Stimulated activated CD8-positive, alpha-beta memory T cell treated with anti-CD3 and anti-CD28 coated beads, Interleukin-4, amount 100 ng/mL, for 48 hours (primary cell): ENCODE measurements around the gene AGO4.
"Not testable (repeated sequence)": the region's sequence is repeated elsewhere in the genome, so short reads cannot be mapped to it uniquely, and the experiment has no call there.

Experiments used
- DNase-seq: peaks from one replicate; pipeline ENCODE4 v3.0.0-alpha.2; 2020

Gene AGO4

GRCh38 chr1:35812754-35813153, 4.9 kb downstream of the AGO4 start:
- DNase-seq, result not testable (repeated sequence)

- no peak for DNase-seq
These were observed 17.4 kb downstream of the AGO4 start for GRCh38 chr1:35825255-35825654.

GRCh38 chr1:35832276-35832905, 24.6 kb downstream of the AGO4 start:
- no peak for DNase-seq

DNA sequence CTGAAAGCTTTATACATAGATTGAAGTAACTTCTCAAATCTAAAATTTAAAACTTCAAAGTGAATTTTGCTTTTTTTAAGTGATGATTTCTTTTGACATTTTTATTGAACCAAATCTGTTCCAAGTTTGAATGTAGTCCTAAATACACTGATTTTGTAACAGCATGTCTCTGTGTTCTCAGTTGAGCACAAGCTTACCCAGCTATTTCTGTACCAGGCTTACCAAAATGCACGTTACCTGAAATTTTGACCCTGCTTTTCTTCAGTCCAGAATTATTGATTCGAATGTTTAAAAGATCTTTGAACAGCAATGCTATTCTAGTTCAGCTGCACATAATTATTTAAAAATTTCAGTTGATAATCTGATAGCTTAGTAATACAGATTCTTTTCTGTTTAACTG, 25.6 kb downstream of the AGO4 start:
- no peak for DNase-seq

DNA sequence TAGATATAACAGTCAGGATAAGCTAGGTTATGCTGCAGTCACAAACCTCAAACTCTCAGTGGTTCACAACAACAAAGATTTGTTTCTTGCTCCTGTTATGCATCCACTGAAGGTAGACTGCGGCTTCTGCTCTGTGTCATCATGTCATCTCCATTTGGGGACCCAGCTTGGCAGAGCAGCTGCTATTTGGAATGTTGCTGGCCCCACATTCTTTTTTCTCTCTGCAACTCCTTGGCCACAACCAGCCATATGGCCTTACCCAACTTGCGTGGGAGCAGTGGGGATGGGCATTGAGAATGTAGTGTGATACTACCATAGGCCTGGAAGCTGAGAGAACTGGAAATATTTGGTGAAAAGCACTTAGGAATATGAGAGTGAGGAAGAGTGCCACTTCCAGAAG, 26.4 kb downstream of the AGO4 start:
- DNase-seq, result no peak

- DNase-seq, result no peak
These were observed 27.6 kb downstream of the AGO4 start for GRCh38 chr1:35835398-35835797.

GRCh38 chr1:35836734-35837133, 28.9 kb downstream of the AGO4 start:
- no peak for DNase-seq

DNA sequence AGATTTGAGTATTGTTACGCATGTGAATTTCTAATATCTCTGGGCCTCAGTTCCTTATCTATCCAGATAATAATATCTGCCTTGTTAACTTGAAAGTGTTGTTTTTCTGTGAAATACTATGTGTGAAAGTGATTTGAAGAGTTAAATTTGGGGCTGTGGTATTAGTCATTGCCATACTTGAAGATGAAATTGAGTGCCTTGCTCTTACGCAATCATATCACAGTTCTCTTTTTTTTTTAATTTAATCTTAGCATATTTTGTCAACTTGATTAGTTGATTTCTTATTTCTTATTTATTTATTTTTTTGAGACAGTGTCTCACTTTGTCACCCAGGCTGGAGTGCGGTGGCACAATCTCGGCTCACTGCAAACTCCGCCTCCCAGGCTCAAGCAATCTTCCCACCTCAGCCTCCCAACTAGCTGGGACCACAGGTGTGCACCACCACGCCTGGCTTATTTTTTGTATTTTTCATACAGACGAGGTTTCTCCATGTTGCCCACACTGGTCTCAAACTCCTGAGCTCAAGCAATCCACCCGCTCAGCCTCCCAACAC, 31.0 kb downstream of the AGO4 start:
- no peak for DNase-seq

- DNase-seq, result no peak
These were observed 37.0 kb downstream of the AGO4 start for GRCh38 chr1:35844826-35845225.

DNA sequence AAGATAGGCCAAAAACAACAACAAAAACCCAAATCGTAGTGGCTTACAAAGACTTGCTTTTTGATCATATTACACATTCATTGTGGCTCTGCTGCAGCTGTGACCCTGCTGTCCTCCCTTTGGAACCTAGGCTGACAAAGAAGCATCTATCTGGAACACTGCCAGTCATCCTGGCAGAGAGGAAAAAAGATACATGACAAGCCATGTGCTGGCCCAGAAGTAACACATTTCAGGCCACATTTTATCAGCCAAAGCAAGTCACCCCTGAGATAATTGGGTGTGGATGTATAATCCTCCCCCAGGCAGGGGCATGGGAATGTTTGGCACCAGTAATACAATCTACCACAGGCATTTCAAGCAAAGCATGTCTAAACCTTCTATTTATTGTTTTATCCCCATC, 38.0 kb downstream of the AGO4 start:
- DNase-seq, result no peak

GRCh38 chr1:35847935-35848565, 40.2 kb downstream of the AGO4 start:
- no peak for DNase-seq

DNA sequence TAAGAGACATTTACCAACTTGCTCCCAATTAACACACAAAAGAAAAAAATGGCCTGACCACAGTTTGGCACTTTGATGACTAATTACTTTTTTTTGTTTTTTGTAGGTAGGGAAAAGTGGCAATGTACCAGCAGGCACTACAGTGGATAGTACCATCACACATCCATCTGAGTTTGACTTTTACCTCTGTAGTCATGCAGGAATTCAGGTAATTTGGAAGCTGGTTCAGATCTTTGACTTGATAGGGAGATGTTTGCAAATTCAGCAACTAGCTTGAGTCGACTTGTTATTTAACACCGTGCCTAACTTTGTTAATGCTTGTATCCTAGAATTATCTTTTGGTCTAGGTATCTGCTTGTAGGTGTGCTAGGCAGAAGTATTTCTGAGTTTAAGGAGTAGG, 42.2 kb downstream of the AGO4 start:
- no peak for DNase-seq

- DNase-seq, result no peak
These were observed 42.9 kb downstream of the AGO4 start for GRCh38 chr1:35850716-35851115.

- no peak for DNase-seq
These were observed 43.5 kb downstream of the AGO4 start for GRCh38 chr1:35851132-35851869.

GRCh38 chr1:35852241-35852640, 44.4 kb downstream of the AGO4 start:
- DNase-seq, result no peak

DNA sequence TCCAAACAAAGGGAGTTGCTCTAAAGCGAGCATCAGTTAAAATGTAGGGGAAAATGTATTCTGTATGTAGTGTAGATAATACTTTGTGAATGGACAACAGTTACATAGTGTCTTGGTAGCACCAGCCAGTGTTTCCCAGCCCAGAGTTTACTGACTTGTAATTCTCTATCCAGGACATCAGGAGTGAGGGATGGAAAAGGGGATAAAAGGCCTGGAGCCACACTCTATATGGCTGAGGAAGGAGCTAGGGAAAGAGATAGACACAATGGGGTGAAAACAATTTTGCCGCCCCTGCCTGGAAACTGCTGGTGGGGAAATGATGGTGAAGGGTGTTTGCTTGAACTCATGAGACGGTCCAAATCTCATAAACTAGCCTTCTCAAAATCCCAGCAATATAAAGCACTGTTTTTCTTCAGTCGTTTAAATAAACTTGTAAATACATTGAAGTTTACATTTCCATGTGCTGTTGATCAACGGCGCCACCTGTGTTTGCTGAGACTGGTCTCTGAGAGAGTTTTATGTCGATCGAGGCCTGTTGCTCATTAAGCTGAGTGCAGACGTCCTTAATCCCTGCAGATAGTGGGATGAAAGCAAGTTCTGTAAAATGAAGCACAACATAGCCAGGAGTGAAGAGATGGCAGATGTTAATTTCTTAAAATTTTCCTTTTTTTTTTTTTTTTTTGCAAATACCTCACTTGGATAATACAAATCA, 47.3 kb downstream of the AGO4 start:
- no peak for DNase-seq

DNA sequence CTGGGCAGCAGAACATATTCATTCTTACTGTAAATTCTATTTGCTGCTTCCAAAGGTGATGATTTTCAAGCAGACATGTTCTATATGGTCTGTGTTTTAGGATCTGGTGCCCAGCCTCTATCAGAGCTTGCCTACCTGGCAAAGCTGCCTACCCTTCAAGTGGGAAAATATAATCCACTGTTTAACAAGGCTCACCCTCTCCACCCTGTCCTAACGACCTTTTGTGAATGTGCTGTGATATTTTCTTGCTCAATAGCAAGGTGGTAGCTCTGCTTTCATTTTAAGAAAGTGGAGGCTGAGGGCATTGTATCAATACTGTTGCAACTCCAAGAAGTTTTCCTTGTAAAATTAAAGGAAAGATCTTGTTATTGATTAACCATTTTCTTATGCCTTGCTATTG, 49.1 kb downstream of the AGO4 start:
- DNase-seq, result no peak

DNA sequence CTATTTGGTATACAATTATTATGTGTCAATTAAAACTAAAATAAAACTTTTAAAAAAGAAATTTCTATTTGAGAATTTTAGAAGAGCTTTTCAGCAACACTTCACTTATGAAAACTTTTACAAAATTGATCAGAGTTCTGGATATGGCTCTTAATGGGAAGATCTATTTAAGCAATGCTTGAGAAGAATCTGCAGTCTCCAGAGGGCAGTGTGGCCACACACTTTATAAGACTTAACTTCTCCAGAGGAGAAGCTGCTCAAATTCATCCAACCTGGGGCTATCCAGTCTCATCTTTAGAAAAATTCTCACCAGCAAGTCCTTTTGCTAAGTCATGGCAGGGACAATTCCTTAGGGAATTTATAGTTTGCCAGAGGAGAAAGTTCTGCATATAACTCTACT, 50.0 kb downstream of the AGO4 start:
- no peak for DNase-seq

- no peak for DNase-seq
These were observed 52.9 kb downstream of the AGO4 start for GRCh38 chr1:35860696-35861095.

GRCh38 chr1:35863136-35863535, 55.3 kb downstream of the AGO4 start:
- no peak for DNase-seq

DNA sequence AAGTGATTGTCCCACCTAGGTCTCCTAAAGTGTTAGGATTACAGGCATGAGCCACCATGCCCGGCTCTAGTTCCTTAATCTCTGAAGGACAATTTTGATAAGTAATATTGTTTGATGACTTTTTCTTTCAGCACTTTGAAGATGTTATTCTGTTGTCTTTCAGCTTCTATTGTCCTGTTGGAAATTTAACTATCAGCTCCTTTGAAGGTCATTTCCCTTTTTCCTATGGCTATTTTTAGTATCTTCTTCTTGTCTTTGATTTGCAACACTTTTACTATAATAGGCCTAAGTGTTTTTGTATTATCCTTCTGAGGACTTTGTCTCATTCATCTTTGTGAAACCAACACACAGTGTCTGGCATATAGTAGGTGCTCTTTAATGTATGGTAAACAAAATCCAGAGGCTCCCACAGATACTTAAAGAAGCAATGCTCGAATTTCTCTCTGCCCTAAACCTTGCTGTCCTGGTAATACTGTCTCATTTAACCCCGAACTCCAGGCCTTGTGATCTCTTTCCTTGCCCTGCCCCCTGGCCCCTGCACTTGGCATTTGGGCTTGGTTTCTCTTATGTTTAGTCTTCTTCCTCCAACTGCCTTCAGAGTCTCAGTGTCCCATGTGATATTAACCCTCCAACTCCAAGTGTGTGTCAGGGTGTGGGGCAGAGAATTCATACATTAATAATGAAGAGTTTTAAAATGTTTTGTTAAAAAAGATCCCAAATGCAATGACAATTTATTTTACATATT, 56.2 kb downstream of the AGO4 start:
- DNase-seq, result no peak

DNA sequence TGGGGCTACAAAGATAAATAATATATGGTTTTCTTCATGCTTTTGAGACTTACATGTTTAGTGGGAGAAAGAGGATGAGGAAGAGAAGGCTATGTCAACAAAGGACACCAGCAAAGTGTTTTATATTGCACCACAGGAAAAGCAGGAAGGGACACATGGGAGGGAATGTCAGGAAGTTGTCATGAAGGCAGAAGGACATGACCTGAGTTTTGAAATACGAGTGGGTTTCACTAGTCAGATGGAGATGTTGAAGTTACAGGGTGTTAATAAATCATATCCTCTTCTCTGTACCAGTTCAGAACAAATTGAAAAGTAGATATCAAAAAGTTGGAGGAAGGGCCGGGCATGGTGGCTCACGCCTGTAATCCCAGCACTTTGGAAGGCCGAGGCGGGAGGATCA, 57.0 kb downstream of the AGO4 start:
- no peak for DNase-seq

GRCh38 chr1:35866991-35867390, 59.2 kb downstream of the AGO4 start:
- no peak for DNase-seq
